ENCODE data around the gene ATXN2. TPM values are rescaled to one million over a fixed set of nuclear protein-coding genes. Genes with fewer than 3 reads are reported as not detected.

ATXN2 gene
- total and polyA plus RNA-seq, 2 experiments from 2014 or later: 19.2 to 56.4 TPM

GRCh38 chr12:111427417-111428074 is 171.6 kb downstream of the ATXN2 start:
- no peak overlapping the region for H3K4me3 ChIP-seq
- no peaks in the 10 kb centered on the region for H3K27me3 ChIP-seq (replicated peaks; ENCODE audit: insufficient read depth)
- WGBS, 2 experiments (ENCODE audit: low coverage in 1 of 2, low lambda C conversion rate in 2 of 2, missing lambda C conversion rate in 2 of 2): 97 to 99% methylated on average over 7 of the region's 7 CpGs
- no peaks in the 10 kb centered on the region for H4K20me1 ChIP-seq (ENCODE audit: insufficient read depth)
- H3K36me3 ChIP-seq (ENCODE audit: low read depth): no peaks in the 10 kb centered on the region
- no peak for DNase-seq
- H3K9me2 ChIP-seq (ENCODE audit: insufficient read depth): no peaks in the 10 kb centered on the region
- peaks cover 100% of the 10 kb centered on the region for H3K79me2 ChIP-seq (ENCODE audit: insufficient read depth)
- H3K9me3 ChIP-seq (ENCODE audit: low read depth): no peaks in the 10 kb centered on the region
- H3F3A ChIP-seq (ENCODE audit: insufficient read depth): peaks cover 11% of the 10 kb centered on the region
- no peak overlapping the region for H3K9ac ChIP-seq
- in situ Hi-C loops (cut with MboI): no loop called here
- peaks cover 29% of the 10 kb centered on the region for H3K4me1 ChIP-seq (ENCODE audit: insufficient read depth)
- TF ChIP-seq EZH2phosphoT487 (IDR thresholded peaks at IDR 0.05; ENCODE audit: insufficient read depth, low read depth) (no peak), EZH2 (IDR thresholded peaks at IDR 0.05; ENCODE audit: insufficient read depth, poor library complexity, severe bottlenecking) (no peak)
- H3K4me2 ChIP-seq (ENCODE audit: unreplicated experiment): no peak overlapping the region
- no peak overlapping the region for H3K27ac ChIP-seq
- H2AFZ ChIP-seq: no peak overlapping the region

GRCh38 chr12:111426344-111427185 is 172.6 kb downstream of the ATXN2 start:
- no peaks in the 10 kb centered on the region for H3K9me3 ChIP-seq (ENCODE audit: low read depth)
- no peak overlapping the region; the same call in 1 of the 2 replicates for H3K9ac ChIP-seq
- TF ChIP-seq EZH2 (IDR thresholded peaks at IDR 0.05; ENCODE audit: insufficient read depth, poor library complexity, severe bottlenecking): no peak
- TF ChIP-seq EZH2phosphoT487 (IDR thresholded peaks at IDR 0.05; ENCODE audit: insufficient read depth, low read depth): no peak
- H3K27me3 ChIP-seq (replicated peaks; ENCODE audit: insufficient read depth): no peaks in the 10 kb centered on the region
- peak; percentile 54 for DNase-seq
- peaks cover 100% of the 10 kb centered on the region for H3K79me2 ChIP-seq (ENCODE audit: insufficient read depth)
- no peak overlapping the region for H3K27ac ChIP-seq
- no peak overlapping the region for H2AFZ ChIP-seq
- peaks cover 8% of the 10 kb centered on the region; the same call in 1 of the 2 replicates for H3F3A ChIP-seq (ENCODE audit: insufficient read depth)
- WGBS, 2 experiments (ENCODE audit: low coverage in 1 of 2, low lambda C conversion rate in 2 of 2, missing lambda C conversion rate in 2 of 2): 83 to 86% methylated on average over 10 to 11 of the region's 11 CpGs
- no peak overlapping the region for H3K4me3 ChIP-seq
- peaks cover 19% of the 10 kb centered on the region for H3K4me1 ChIP-seq (ENCODE audit: insufficient read depth)
- H4K20me1 ChIP-seq (ENCODE audit: insufficient read depth): no peaks in the 10 kb centered on the region
- in situ Hi-C loops (cut with MboI): no loop called here
- H3K4me2 ChIP-seq (ENCODE audit: unreplicated experiment): no peak overlapping the region
- H3K9me2 ChIP-seq (ENCODE audit: insufficient read depth): no peaks in the 10 kb centered on the region
- H3K36me3 ChIP-seq (ENCODE audit: low read depth): no peaks in the 10 kb centered on the region; the same call in 1 of the 2 replicates

- no peak for TF ChIP-seq EZH2 (IDR thresholded peaks at IDR 0.05; ENCODE audit: insufficient read depth, poor library complexity, severe bottlenecking)
- TF ChIP-seq EZH2phosphoT487 (IDR thresholded peaks at IDR 0.05; ENCODE audit: insufficient read depth, low read depth): no peak
- H3K79me2 ChIP-seq (ENCODE audit: insufficient read depth): peaks cover 100% of the 10 kb centered on the region
- DNase-seq: no peak
- in situ Hi-C loops (cut with MboI): no loop called here
- H4K20me1 ChIP-seq (ENCODE audit: insufficient read depth): no peaks in the 10 kb centered on the region
- 72 to 81% methylated on average over 7 to 8 of the region's 8 CpGs for WGBS, 2 experiments (ENCODE audit: low coverage in 1 of 2, low lambda C conversion rate in 2 of 2, missing lambda C conversion rate in 2 of 2)
- H3K4me3 ChIP-seq: no peak overlapping the region
- no peaks in the 10 kb centered on the region for H3K27me3 ChIP-seq (replicated peaks; ENCODE audit: insufficient read depth)
- no peak overlapping the region for H3K4me2 ChIP-seq (ENCODE audit: unreplicated experiment)
- H3K9ac ChIP-seq: no peak overlapping the region
- 0 out of 2 replicates have a peak, but pooled peaks cover 10% of the 10 kb centered on the region for H3F3A ChIP-seq (ENCODE audit: insufficient read depth)
- H3K9me2 ChIP-seq (ENCODE audit: insufficient read depth): no peaks in the 10 kb centered on the region
- no peak overlapping the region for H3K27ac ChIP-seq
- H3K9me3 ChIP-seq (ENCODE audit: low read depth): no peaks in the 10 kb centered on the region
- no peak overlapping the region for H2AFZ ChIP-seq
- H3K36me3 ChIP-seq (ENCODE audit: low read depth): peaks cover 2% of the 10 kb centered on the region
- peaks cover 16% of the 10 kb centered on the region for H3K4me1 ChIP-seq (ENCODE audit: insufficient read depth)
Measured at GRCh38 chr12:111425655-111426054, 173.5 kb downstream of the ATXN2 start.

GRCh38 chr12:111424793-111425251 is 174.3 kb downstream of the ATXN2 start:
- Histone ChIP-seq H3K4me3 (no peak overlapping the region), H3K27me3 (replicated peaks; ENCODE audit: insufficient read depth) (no peaks in the 10 kb centered on the region), H3K27ac (no peak overlapping the region), H3K4me1 (ENCODE audit: insufficient read depth) (peaks cover 16% of the 10 kb centered on the region), H3K9ac (no peak overlapping the region), H3K36me3 (ENCODE audit: low read depth) (peaks cover 6% of the 10 kb centered on the region), H2AFZ (no peak overlapping the region), H3K9me2 (ENCODE audit: insufficient read depth) (no peaks in the 10 kb centered on the region), H3K9me3 (ENCODE audit: low read depth) (no peaks in the 10 kb centered on the region), H4K20me1 (ENCODE audit: insufficient read depth) (no peaks in the 10 kb centered on the region), H3K4me2 (ENCODE audit: unreplicated experiment) (no peak overlapping the region), H3K79me2 (ENCODE audit: insufficient read depth) (peaks cover 100% of the 10 kb centered on the region), H3F3A (ENCODE audit: insufficient read depth) (peaks cover 18% of the 10 kb centered on the region; the same call in 1 of the 2 replicates)
- in situ Hi-C loops (cut with MboI): no loop called here
- WGBS, 2 experiments (ENCODE audit: low coverage in 1 of 2, low lambda C conversion rate in 2 of 2, missing lambda C conversion rate in 2 of 2): 96 to 97% methylated on average over 6 of the region's 6 CpGs
- no peak for DNase-seq
- no peak for TF ChIP-seq EZH2phosphoT487 (IDR thresholded peaks at IDR 0.05; ENCODE audit: insufficient read depth, low read depth)
